ENCODE data around the gene EVPL.

The EVPL gene

GRCh38 chr17:76027159-76027839 is at the start of gene EVPL:
Gene EVPL (minus strand): TSS chr17:76027306. CDS start chr17:76027198, 108 bp downstream.
- TF ChIP-seq CTCF (IDR thresholded peaks at IDR 0.05; ENCODE audit: low read depth, low read length, missing control alignments) = no peak
- H3K4me3 ChIP-seq (replicated peaks; ENCODE audit: low read depth, low read length) = no peak within 1 kb of the TSS
- no peak for DNase-seq (ENCODE audit: extremely low read depth, low read depth)

GRCh38 chr17:76076146-76076764 is 49.1 kb upstream of the EVPL start:
- no peak for TF ChIP-seq CTCF (IDR thresholded peaks at IDR 0.05; ENCODE audit: low read depth, low read length, missing control alignments)
- H3K4me3 ChIP-seq (replicated peaks; ENCODE audit: low read depth, low read length) = no peak overlapping the region
- DNase-seq (ENCODE audit: extremely low read depth, low read depth) = no peak

DNA sequence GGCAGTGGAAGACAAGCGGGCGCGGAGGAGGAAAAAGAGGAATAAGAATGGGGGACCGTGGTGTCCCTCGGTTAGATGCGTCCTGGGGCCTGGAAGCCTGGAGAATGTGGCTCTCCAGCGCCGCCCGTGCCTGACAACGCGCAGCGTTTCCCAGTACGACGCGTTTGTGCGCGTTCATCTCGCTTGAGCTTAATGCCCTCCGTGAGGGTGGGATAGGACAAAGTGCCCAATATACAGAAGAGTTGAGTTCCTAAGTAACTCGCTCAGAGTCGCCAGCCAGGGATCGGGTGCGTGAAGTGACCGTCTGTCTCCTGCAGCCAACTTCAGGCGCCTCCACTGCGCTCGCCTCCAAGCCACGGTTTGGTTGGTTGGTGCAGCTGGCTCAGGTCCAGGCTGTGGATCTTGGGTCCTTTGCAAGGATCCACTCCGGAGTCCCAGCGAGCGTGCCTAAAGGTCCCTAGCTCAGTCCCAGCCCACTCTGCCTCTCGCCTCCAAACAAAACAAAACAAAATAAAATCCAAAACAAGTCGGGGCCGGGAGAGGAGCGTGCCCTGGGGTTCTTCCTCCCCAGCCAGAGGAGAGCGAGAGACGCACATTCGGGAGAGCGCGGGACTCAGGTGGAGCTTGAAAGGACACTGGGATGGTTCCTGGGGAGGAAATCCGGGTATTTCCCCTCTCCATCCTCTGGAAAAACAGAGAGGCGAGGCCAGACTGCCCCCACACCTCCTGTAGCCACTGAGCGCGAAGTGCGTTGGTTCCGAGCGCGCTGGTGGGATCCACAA is 48.4 kb upstream of the EVPL start:
- DNase-seq (ENCODE audit: extremely low read depth, low read depth) = no peak
- H3K4me3 ChIP-seq (replicated peaks; ENCODE audit: low read depth, low read length) = no peak overlapping the region

DNA sequence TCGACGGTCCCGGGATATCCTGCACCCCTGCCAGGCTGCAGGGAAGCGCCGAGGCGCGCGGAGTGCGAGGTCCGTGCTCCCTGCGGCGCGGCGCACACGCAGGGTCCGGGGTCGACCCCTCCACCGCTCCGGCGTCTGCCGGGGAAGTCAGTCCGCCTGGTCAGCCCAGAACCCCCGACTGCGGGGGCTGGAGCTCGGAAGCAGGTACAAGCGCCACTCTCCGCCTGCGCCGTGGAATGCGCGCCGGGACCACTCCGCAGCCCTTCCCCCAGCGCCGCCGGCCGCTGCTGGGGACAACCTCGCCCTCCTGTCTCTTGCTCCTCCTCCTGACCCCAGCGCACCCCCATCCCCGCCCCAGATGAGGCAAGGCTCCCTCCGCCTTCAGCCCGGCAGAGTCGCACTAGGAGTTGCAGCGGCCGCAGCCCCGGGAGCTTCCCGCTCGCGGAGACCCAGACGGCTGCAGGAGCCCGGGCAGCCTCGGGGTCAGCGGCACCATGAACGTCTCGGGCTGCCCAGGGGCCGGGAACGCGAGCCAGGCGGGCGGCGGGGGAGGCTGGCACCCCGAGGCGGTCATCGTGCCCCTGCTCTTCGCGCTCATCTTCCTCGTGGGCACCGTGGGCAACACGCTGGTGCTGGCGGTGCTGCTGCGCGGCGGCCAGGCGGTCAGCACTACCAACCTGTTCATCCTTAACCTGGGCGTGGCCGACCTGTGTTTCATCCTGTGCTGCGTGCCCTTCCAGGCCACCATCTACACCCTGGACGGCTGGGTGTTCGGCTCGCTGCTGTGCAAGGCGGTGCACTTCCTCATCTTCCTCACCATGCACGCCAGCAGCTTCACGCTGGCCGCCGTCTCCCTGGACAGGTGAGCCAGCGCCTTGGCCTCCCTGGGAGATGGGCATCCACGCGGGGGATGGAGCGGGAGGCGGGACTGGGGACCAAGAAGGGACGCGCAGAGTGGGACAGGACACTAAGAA is 47.6 kb upstream of the EVPL start, which contains the start of gene GALR2:
TSS of gene GALR2 (plus strand) at position 392 of the 974 bp plus-strand sequence. CDS start at position 495, 103 bp downstream.
- TF ChIP-seq CTCF (IDR thresholded peaks at IDR 0.05; ENCODE audit: low read depth, low read length, missing control alignments) = no peak
- no peak for DNase-seq (ENCODE audit: extremely low read depth, low read depth)
- H3K4me3 ChIP-seq (replicated peaks; ENCODE audit: low read depth, low read length) = no peak within 1 kb of the TSS

More for the DNA sequence above, 48.4 kb upstream of the EVPL start:
- TF ChIP-seq CTCF (IDR thresholded peaks at IDR 0.05; ENCODE audit: low read depth, low read length, missing control alignments) = no peak

DNA sequence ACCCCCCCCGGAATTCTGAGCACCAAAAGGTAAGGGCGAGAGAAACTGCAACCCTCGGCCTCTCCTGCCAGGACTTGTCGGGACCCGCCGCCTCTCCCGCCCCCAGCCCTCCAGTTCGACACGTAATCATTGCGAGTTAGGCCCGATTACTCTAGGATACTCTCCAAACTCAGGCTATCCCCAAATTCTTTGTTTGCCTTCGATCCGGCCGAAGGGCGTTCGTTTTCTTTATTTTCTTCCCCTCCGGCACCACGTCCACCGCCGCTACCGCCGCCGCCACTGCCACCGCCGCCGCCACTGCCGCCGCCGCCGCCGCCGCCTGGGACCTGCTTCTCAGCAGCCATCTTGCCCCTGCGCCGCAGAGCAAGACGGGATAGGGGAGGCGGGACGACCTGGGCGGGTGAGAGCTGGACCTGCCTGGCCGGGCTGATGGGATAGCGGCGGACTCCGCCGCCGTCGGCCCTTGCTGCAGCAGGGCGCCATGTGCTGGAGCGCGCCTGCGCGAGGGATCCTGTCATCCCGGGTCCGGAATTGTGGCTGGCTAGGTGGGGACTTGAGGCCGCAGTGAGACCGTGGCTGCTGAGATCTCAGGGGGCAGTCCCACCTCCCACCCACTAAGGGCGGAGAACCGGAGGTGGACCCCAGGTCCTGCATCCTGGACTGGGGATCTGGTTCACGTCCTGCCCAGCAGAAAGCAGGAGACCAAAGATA is 45.2 kb upstream of the EVPL start, which contains the start of gene SRP68:
TSS of gene SRP68 (minus strand) at position 370 of the 711 bp plus-strand sequence. CDS start at position 344, 26 bp downstream.
- peak; percentile 66 for DNase-seq (ENCODE audit: extremely low read depth, low read depth)
- TF ChIP-seq CTCF (IDR thresholded peaks at IDR 0.05; ENCODE audit: low read depth, low read length, missing control alignments) = no peak
- peak within 1 kb of the TSS; percentile 61 for H3K4me3 ChIP-seq (replicated peaks; ENCODE audit: low read depth, low read length)

Data from HFF-Myc (cell line).